ENCODE results near the gene WIZ. TPM values are rescaled to one million over a fixed set of nuclear protein-coding genes. Genes with fewer than 3 reads are reported as not detected.

Gene WIZ
- polyA plus RNA-seq, 1 experiment = 5.8 TPM

Small RNAs within 50 kb of the gene (small RNA-seq; reads per million reads assigned to genes)
- gene MIR1470 (ENCODE audit: insufficient read length, low read depth) = not detected

Other genes starting within 250 kb of the WIZ start
- 8.8 and 10.5 TPM in 2 replicates for gene NOTCH3, start 249.0 kb downstream of the WIZ start, polyA plus RNA-seq (2011; rRNA removed)
- gene EPHX3, start 217.5 kb downstream of the WIZ start, polyA plus RNA-seq (2011; rRNA removed) = not detected in 2 replicates
- 7.8 and 11.5 TPM in 2 replicates for gene BRD4, start 117.4 kb downstream of the WIZ start, polyA plus RNA-seq (2011; rRNA removed)
- 11.7 and 12.4 TPM in 2 replicates for gene AKAP8, start 70.2 kb downstream of the WIZ start, polyA plus RNA-seq (2011; rRNA removed)
- 30.4 and 36.6 TPM in 2 replicates for gene AKAP8L, start 31.0 kb downstream of the WIZ start, polyA plus RNA-seq (2011; rRNA removed)
- gene RASAL3, start 14.6 kb upstream of the WIZ start, polyA plus RNA-seq (2011; rRNA removed) = 0.04 and 0.21 TPM in 2 replicates
- not detected in 2 replicates for gene PGLYRP2, start 29.5 kb upstream of the WIZ start, polyA plus RNA-seq (2011; rRNA removed)
- not detected in 2 replicates for gene CYP4F22, start 58.6 kb upstream of the WIZ start, polyA plus RNA-seq (2011; rRNA removed)
- not detected in 2 replicates for gene CYP4F8, start 165.3 kb upstream of the WIZ start, polyA plus RNA-seq (2011; rRNA removed)
- 0.11 TPM in 1 of 2 replicates, not detected in the other for gene CYP4F3, start 190.9 kb upstream of the WIZ start, polyA plus RNA-seq (2011; rRNA removed)
- gene CYP4F12, start 223.1 kb upstream of the WIZ start, polyA plus RNA-seq (2011; rRNA removed) = not detected in 2 replicates

Measured in AG04450 (cell line).